ENCODE results near the gene CABP1.

CABP1 gene

DNA sequence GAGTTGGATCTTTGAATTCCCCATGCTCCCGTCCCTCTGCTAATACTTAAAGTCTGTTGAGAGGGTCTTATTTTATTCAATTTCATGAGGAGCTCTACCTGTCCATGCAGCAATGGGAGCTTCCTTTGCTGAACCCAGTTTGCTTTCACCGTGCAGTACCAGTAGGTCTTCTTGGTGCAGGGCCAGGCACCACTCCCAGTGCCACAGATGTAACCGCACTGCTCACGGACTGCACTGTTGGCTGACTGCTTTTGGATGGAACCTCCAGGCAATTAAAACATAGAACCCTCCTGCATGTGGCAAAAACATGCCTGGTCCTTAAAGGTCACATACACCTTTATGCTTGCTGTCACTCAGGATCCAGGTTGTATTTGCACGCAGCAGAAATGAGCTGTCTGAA lies 9.3 kb upstream of the CABP1 start:
- no peak for DNase-seq

DNA sequence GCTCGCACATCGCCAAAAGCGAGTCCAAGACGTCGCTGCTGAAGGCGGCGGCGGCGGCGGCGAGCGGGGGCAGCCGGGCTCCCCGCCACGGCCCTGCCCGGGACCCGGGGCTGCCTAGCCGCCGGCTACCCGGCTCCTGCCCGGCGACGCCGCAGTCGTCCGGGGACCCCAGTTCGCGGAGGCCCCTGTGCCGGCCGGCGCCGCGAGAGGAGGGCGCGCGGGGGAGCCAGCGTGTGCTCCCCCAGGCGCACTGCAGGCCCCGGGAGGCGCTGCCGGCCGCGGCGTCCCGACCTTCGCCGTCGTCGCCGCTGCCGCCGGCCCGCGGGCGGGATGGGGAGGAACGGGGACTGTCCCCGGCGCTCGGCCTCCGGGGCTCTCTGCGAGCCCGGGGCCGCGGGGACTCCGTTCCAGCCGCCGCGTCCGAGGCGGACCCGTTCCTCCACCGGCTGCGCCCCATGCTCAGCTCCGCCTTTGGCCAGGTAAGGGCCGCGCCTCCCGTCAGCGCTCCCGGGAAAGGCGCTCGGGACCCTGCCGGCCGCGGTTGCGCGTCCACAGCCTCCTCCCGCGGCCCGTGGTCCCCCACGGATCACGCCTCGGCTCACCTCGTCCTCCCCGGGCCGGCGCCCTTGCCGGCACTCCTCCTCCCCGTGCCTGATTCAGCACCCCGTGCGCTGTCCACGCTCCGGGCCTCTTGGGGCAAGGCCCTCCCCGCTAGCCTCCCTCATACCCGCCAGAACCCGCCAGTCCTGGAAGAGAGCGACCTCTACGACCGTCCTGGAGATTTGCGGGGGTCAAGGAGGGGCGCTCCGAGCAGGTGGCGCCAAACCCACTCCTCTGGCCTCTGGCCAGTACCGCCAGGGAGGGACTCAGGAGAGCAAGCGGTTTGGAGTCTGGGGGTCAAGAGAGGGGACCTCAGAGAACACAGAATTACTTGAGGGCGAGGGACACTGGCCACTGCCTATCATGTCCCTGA lies 721 bp downstream of the CABP1 start:
- DNase-seq, result no peak

DNA sequence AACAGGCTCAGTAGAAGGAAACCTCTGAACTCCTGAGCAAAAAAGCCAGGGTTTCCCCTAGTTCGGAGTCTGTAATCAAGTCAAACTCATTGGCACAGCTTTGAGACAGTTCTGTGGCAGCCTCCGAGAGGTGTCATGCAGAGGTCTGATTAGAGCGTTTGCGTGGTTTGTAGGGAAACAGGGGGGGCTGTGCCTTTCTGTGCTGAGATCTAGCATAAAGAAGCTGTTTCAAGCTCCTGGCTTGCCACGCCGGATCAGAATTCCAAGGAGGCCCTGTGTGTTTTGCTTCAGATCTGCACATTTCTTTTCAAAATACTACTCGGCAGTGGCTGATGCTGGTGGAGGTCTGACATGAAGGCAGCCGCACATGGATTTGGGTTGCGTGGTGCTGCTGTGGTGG lies 1.7 kb downstream of the CABP1 start:
- no peak for DNase-seq

DNA sequence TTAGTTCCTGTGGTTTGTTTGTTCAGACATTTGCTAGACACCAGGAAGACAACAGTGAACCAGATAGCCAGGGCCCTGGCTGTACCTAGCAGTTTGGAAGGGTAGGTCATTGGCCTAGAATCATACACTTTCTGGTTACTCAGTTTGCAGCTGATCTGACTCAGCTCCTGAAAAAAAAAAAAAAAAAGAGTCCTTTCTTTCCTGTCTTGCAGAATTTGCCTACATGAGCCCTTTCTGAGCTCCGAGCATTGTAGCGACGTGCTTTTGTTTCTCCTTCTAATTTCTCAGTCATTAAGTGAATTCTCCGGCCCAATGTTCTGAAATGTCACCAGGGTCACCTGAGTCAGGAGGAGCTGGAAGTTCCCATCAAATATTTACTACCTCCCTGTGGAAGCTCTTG lies 2.4 kb downstream of the CABP1 start:
- DNase-seq, result no peak

DNA sequence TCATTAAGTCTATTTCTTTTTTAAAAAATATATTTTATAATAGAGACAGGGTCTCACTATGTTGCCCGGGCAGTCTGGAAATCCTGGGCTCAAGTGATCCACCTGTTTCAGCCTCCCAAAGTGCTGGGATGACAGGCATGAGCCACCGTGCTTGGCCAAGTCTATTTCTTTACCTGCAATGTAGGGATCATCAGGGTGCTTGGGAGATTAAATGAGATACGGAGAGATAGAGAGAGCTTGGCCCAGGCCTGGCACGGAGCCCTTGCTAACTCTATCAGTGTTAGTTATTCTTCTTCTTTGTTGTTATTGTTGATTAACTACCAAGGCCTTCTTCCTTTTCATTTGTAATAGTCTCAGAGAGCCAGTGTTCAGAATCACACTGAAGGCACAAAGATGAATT lies 3.1 kb downstream of the CABP1 start:
- DNase-seq, result no peak

DNA sequence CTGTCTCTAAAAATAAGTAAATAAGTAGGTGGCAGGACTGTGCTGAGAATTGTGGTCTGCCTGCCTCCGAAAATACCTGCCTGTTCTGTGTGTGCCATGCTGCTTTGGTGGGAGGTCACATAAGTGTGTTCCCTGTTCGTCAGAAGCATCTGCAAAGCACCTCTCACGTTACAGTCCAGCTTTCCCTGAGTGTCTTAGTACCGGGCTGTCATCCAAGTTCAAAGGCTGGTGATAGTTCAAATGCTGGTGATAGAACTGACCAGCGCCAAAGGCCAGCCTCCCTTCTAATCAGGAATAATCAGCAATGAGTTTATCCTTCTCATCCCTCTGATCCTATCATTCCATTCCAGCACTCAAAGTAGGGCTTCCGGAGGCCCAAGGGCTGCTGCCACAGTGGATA lies 5.6 kb downstream of the CABP1 start:
- DNase-seq, result no peak

DNA sequence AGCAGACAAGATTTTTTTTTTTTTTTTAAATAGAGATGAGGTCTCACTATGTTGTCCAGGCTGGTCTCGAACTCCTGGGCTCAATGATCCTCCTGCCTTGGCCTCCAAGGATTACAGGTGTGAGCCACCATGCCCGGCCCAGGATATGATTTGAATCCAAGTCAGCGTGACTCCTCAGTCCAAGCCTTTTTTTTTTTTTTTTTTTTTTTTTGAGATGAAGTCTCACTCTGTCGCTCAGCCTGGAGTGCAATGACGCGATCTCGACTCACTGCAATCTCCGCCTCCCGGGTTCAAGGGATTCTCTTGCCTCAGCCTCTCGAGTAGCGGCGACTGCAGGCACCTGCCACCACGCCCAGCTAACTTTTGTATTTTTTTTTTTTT lies 6.9 kb downstream of the CABP1 start:
- DNase-seq, result no peak

DNA sequence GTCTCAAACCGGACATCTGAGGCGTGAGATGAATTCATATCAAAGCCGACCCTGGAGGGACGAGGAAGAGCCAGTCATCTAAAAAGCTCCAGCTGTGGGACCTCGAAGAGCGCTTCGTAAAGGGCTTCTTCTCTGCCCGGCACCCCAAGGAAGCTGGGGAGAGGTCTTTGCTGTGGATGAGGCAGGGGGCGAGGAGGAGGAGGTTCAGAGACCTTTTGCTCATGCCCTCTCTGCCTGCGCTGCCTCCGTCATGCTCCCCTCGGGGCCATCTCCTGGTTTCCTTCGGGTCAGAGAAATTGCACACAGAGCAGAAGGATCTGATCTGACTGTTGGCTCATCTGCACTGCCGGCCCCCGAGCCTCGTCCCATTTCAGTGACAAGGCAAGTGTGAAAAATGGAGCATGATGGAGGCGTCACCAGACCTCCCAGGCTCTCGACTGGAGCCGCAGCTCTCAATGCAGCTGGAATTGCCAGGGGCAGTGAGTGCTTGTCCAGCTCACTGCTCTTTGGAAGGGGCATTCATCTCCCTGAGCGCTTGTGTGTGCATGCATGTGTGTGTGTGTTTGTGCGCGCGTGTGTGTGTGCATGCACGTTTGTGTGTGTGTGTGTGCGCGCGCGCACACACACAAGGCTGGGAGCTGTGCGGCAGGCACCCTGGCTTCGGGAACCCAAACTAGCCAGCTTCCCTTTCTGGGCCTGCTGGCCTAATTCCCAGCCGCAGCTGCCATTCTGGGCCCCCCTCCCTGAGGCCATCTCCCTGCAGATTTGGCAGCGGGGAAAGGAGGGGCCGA lies 9.2 kb downstream of the CABP1 start:
- no peak for DNase-seq

DNA sequence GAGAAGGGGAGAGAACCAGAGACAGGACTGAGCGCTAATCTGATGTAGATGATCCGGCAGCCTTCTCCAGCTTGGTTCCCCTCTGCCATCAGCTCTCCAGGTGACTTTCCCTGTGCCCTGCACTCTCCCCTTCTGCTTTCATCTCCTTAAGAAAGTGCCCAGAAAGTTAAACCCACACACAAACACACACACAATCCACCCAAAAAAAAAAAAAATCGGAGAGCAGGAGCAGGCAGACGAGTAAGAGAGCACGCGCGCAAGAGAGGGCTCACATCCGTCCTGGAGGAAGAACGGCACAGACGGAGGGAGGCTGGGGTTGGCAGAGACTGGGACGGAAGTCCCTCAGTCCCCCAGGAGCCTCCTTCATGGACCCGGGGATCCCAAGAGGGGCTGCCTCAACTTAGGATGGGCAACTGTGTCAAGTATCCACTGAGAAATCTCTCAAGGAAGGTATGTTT lies 9.8 kb downstream of the CABP1 start:
- no peak for DNase-seq

DNA sequence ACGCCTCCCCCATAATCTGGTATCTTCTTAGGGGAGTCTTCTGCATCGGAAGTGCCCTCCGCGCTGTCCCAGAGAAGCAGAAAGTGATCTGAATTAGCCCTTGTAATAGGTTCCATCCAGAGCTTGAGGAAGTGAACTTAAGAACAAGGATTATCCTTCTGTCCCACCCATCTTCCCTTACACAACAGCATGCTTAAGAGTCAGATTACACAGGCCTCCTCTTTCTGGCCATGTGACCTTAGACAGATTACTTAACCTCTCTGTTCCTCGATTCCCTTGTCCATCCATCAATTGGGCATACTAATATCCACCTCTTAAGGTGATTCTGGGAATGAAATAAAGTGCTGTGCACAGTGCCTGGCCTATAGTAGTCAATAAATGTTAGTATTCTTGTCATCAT lies 11.4 kb downstream of the CABP1 start:
- DNase-seq, result no peak

DNA sequence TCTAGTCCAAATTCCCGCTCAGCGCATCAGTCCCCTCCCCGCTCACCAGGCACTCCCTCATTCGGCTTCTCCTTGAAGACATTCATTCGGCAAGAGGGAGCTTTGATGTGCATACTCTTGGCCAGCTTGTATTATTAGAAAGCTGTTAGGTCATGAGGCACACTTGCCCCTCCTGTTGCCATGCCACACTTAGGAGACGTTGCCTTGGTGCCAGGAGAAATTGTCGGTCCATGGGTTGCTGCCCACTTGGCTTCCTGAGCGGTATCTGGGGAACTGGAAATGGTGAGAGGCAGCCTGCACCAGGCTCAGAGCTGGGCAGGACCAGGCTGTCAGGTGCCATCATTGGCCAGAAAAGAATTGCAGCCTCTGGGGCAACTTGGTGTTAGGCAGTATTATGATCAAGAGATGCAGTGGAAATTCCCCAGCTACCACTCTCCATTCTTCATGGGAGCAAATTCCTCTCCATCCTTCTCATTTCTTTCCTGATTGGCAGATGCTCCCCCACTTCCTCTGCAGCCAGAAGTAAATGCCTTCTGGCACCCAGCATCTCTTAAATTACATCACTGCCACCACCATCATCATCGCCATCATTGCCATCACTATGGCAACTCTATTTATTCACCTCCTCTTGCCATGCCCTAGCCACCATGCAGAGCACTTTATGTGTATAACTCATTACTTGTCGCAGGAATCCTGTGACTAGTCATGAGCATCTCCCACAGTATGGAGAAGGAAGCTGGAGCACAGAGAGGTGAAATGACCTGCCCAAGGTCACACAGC lies 12.4 kb downstream of the CABP1 start:
- DNase-seq, result no peak

DNA sequence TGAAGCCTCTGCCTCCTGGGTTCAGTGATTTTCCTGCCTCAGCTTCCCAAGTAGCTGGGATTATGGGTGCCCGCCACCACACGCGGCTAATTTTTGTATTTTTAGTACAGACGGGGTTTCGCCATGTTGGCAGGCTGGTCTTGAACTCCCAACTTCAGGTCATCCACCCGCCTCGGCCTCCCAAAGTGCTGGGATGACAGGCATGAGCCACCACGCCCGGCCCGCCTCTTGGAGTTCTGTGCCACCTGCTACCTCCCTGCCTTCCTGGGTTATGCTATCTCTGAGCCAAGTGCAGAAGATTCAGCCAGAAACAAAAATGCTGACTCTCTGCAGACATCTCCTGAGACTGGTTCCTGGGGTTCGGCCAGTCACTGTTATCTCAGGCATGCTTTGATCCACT lies 13.2 kb downstream of the CABP1 start:
- DNase-seq, result no peak

DNA sequence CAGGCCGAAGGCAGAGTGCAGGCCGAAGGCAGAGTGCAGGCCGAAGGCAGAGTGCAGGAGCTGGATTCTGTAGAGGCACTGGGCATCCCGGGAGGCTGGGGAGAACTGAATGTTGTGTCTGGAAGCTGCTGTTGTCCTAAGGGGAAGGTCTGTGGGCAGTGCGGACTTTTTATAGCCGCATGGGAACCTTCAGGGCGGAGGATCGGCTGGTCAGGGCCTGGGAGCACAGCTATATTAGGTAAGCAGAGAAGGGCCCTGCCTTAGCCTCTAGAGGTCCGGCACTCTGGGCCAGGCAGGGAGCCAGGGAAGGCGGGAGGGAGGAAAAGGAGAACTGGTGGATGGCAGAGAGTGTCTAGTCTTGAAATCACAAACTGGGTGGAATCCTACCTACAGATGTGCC lies 14.2 kb downstream of the CABP1 start:
- DNase-seq, result no peak

DNA sequence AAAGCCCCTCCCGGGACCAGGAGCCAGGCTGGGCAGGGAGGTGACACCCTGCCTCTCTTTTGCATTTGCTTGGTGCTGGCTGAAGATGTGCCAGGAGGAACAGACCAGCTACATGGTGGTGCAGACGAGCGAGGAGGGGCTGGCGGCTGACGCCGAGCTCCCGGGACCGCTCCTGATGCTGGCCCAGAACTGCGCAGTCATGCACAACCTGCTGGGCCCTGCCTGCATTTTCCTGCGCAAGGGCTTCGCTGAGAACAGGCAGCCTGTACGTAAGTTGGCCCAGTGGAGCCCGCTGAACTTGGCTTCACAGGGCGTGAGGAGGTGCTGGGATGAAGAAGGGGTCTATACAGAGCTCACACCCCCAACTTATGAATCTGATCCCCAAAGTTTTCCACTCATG lies 15.6 kb downstream of the CABP1 start:
- DNase-seq, result no peak

DNA sequence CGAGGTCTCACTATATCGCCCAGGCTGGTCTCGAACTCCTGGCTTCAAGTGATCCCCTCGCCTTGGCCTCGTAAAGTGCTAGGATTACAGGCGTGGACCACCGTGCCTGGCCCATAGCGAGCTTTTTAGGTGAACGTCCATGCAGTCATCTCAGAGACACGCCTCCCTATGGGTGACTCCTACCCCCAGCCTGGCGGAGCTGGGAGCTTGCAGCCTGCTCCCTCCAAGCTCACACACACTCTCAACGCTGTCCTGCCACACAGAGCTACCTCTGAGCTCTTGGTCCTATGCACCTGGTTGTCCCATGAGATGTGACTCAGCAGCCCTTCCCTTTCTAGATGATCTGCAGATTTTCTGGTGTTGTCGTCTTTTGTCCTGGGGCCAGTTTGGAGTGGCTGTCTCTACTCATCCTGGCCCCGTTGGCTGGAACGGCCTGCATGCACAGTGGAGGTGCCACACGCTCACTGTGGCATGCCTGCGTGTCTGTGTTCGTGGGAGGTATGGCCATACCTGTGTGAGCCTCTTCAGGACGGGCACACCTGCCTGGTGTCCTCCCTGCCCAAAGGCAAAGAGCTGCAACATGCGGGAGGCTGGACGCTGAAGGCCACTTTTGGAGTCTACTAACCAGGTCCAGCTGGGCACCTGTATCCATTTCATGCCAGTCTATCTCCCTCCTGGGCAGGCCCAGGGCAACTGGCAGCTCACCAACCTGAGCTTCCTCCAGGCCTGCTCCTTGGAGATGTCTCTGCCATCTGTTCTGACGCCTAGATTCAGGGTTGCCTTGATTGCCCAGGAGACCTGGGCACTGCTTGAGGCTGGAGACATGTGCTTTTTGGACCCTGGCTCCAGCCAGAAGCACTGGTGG lies 18.1 kb downstream of the CABP1 start:
- no peak for DNase-seq

DNA sequence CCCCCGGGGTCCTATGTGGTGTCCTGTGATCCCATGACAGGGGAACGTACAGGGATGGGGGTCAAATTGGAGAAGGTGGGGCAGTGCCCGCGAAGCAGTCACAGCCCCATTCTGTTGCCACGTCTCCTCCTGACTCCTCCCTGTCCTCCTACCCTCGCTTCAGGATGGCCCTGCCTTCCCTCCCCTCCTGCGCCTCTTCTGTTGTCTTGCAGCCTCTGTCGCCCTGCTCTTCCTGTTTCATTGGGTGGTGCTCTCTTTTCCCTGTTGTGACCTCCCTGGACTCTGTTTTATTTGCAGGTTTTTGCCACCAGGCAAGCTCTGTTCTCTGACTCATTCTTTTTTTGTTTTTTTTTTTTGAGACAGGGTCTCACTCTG lies 18.7 kb downstream of the CABP1 start:
- DNase-seq, result no peak

DNA sequence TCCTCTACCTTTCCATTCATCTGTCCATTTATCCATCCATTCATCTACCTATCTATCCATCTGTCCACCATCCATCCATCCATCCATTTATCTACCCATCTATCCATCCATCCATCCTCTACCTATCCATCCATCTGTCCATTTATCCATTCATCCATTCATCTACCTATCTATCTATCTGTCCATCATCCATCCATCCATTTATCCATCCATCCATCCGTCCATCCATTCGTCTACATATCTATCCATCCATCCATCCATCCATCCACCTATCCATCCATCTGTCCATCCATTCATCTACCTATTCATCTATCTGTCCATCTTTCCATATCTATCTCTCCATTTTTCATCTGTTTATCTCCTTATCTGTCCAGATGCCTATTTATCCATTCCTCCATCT lies 21.0 kb downstream of the CABP1 start:
- DNase-seq, result no peak

DNA sequence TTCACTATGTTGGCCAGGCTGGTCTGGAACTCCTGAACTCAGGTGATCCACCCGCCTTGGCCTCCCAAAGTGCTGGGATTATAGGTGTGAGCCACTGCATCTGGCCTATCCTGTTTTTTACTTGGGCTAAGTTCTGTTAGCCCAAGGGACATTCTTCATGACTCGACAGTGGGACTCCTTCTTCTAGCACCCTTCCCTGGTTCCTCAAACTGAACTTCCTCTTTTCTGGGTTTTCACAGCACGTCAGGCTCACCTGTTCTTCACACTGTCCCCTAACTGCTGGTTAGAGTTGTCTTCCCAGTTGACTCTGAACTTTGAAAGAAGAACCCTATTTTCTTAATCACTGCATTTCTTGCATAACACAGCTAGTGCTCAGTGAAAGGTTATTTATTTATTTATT lies 22.5 kb downstream of the CABP1 start:
- DNase-seq, result no peak

DNA sequence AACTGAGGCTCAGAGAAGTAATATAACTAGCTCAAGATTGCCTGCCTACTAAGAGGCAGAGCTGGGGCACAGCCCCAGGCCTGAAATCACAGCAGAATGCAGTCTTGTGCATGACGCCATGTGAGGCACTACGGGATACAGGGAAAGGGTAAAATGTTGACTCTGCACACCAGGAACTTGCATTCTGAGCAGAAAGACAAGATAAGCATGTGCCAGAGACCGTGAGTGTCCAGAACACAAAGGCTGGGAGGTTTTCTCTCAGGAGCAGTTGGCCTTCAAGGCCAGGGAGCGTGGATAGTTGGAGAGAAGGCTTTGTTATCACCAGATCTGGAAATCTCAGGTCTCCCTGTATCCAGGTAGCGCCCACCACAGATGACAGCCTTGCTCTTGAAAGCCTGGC lies 23.3 kb downstream of the CABP1 start:
- no peak for DNase-seq

DNA sequence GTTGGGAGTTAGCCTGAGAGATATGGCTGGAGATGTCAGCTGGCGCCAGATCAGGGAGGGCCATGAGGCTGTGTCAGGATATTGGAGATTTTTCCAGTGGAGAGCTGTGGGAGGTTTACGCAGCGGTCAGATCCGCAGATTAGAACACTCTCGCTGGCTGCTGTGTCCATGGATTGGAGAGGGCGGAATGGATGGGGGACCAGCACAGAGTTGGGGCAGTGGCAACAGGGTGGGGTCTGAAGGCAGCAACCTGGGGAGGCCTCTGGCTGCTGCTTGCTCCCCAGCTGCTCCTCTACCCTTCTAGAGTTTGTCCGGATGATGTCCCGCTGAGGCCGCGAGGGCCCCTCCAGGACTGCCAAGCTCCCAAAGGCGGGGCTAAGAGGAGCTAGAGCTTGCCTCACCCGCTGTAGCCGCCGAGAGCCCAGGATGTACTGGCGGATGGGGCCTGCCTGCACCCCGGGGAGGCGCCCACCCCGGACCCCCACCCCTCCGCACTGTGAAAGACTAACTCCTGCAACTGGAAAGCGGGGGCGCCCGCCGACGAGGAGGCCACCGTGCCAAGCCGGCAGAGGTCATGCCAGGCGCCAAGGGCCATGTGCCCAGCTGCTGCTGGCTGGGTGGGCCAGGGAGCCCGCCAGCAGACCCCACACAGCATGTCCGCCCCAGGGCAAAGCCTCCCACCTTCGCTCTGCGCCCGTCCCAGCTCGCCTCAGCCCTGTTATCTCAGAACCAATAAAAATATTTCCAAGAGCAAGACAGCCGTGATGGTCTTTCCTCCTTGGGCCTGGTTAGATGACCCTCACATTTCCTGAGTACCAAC lies 26.4 kb downstream of the CABP1 start:
- no peak for DNase-seq

DNA sequence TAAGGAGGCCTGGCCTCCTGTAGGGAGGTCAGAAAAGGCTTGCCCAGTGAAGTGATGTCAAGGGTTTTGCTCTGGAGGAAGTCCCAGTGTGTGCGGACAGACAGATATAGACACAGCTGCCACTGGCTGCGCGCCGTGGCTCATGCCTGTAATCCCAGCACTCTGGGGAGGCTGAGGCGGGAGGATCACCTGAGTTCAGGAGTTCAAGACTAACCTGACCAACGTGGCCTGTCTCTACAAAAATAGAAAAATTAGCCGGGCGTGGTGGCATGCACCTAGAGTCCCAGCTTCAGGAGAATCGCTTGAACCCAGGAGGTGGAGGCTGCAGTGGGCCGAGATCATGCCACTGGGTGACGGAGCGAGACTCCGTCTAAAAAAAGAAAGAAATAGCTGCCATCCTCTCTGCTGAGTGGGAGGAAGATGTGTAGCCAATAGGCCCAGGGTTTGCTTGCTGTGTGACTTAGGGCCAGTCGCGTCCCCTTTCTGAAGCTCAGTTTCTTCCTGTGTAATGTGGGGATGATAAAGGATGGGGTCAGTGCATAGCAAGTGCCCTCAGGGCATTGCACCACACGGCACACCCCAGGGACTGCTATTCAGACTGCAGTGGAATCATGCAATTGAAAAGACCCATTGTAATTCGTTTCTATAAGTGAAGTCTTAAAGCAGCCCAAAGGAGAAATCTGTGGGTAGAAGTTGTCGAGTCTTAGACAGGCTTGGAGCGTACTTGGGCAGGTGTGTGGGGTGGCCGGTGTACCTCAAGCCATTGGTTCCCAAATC lies 27.9 kb downstream of the CABP1 start:
- DNase-seq, result no peak
